GM12878 (cell line): Measurements from ENCODE around the gene COL9A3. TPM values are rescaled to one million over a fixed set of nuclear protein-coding genes. Genes with fewer than 3 reads are reported as not detected.

Source experiments
- ATAC-seq: fragments of 200-7000 bp; cut with Tn5 transposase; 3 replicates; pipeline ENCODE4 v1.9.1; 2020; ENCODE audit warnings: mild to moderate bottlenecking, moderate library complexity
- BruUV-seq: library from RNA; stranded (reverse); fragments of 400-500 nt; replicated peaks from 2 replicates; lab custom pipeline; 2021; lab: Mats Ljungman, UMichigan
- CTCF ChIA-PET: fragments of 300-600 bp; sonication (Branson Sonifier 250); formaldehyde crosslinking; extraction: SDS; loops from one replicate; lab custom pipeline; 2021; ENCODE audit warnings: inconsistent platforms; lab: Yijun Ruan, JAX
- POLR2A ChIA-PET: fragments of 350-600 bp; formaldehyde crosslinking; extraction: SDS; loops from one replicate; lab custom pipeline; 2021; ENCODE audit warnings: inconsistent platforms; lab: Charles Lee
- RAD21 ChIA-PET: fragments of 300-600 bp; sonication (Branson Sonifier 250); formaldehyde crosslinking; loops from one replicate; lab custom pipeline; 2023; ENCODE audit warnings: antibody characterized with exemption; ENCODE audit not compliant: unreplicated experiment; lab: Charles Lee
- SMC1A ChIA-PET: fragments of 300-600 bp; sonication (Branson Sonifier 250); formaldehyde crosslinking; loops from one replicate; lab custom pipeline; 2023; ENCODE audit not compliant: unreplicated experiment, uncharacterized antibody; lab: Charles Lee
- DNase-seq: peaks from one replicate; pipeline ENCODE4 v3.0.0-alpha.2; 2011; ENCODE audit warnings: low read depth, low spot score
- FAIRE-seq: peaks from 3 replicates; lab custom pipeline; 2011; peaks lifted over from hg19 to GRCh38; lab: Jason Lieb, UNC
- H2AFZ ChIP-seq: 2 replicates; pipeline ENCODE4 v1.6.0; 2011; ENCODE audit warnings: low read depth, low read length, control low read depth; ENCODE audit not compliant: control insufficient read depth
- H3K27ac ChIP-seq: 2 replicates; pipeline ENCODE4 v1.5.1; 2011; ENCODE audit warnings: control low read depth; ENCODE audit not compliant: control insufficient read depth, insufficient read depth
- H3K27me3 ChIP-seq, 2 experiments: replicated peaks in 1 of 2; 2 replicates each; pipeline versions ENCODE4 v1.6.0 to v1.6.1; 2011; ENCODE audit warnings: low read length in 1 of 2; ENCODE audit not compliant: control insufficient read depth in 2 of 2, insufficient read depth in 2 of 2
- H3K36me3 ChIP-seq, 2 experiments: 2 replicates each; pipeline ENCODE4 v1.5.1; 2011; ENCODE audit warnings: low read length in 1 of 2; ENCODE audit not compliant: control insufficient read depth in 2 of 2, insufficient read depth in 2 of 2
- H3K4me1 ChIP-seq: 2 replicates; pipeline ENCODE4 v1.6.1; 2011; ENCODE audit warnings: mild to moderate bottlenecking, low read length, moderate library complexity, mixed read lengths; ENCODE audit not compliant: control insufficient read depth, insufficient read depth
- H3K4me2 ChIP-seq: 2 replicates; pipeline ENCODE4 v1.6.0; 2011; ENCODE audit warnings: control low read depth; ENCODE audit not compliant: control insufficient read depth, insufficient read depth
- H3K4me3 ChIP-seq: fragments of 200-600 bp; sonication (generic); 2 replicates; pipeline ENCODE4 v1.5.1; 2016
- H3K79me2 ChIP-seq: 2 replicates; pipeline ENCODE4 v1.6.0; 2011; ENCODE audit warnings: low read length; ENCODE audit not compliant: control insufficient read depth, insufficient read depth
- H3K9ac ChIP-seq: 2 replicates; pipeline ENCODE4 v1.8.0; 2011; ENCODE audit warnings: low read length, control low read depth, mixed read lengths; ENCODE audit not compliant: control insufficient read depth, insufficient read depth
- H3K9me3 ChIP-seq: replicated peaks from 3 replicates; pipeline ENCODE4 v1.5.1; 2011; ENCODE audit warnings: mild to moderate bottlenecking, low read length; ENCODE audit not compliant: control insufficient read depth, insufficient read depth
- H4K20me1 ChIP-seq: 2 replicates; pipeline ENCODE4 v1.6.0; 2011; ENCODE audit not compliant: control insufficient read depth, insufficient read depth
- BCL11A ChIP-seq: IDR thresholded peaks from 2 replicates; pipeline ENCODE4 v1.6.1; 2011; ENCODE audit warnings: low read depth, low read length
- BHLHE40 ChIP-seq, 2 experiments: fragments of 450-650 bp in 1 of 2; IDR thresholded peaks; 2 replicates each; pipeline ENCODE4 v1.6.1; 2011 to 2017; ENCODE audit warnings: low read depth in 2 of 2, borderline replicate concordance in 1 of 2, improper control_type of control experiment in 1 of 2, low read length in 1 of 2, mild to moderate bottlenecking in 1 of 2
- CHD2 ChIP-seq: IDR thresholded peaks from 2 replicates; pipeline ENCODE4 v1.6.1; 2011; ENCODE audit warnings: low read depth, low read length, improper control_type of control experiment, borderline replicate concordance
- EGR1 ChIP-seq, 2 experiments: IDR thresholded peaks; 1 replicate in 1 of 2; 2 replicates in 1 of 2; pipeline ENCODE4 v1.6.1; 2011 to 2012; ENCODE audit warnings: low read depth in 2 of 2, low read length in 2 of 2, borderline replicate concordance in 1 of 2, mild to moderate bottlenecking in 1 of 2, moderate library complexity in 1 of 2
- GATAD2B ChIP-seq: fragments of 450-650 bp; conservative IDR thresholded peaks from 2 replicates; pipeline ENCODE4 v1.6.1; 2017; ENCODE audit warnings: low read depth, mild to moderate bottlenecking, moderate library complexity
- IKZF1 ChIP-seq: fragments of 450-650 bp; conservative IDR thresholded peaks from 2 replicates; pipeline ENCODE4 v1.6.1; 2017; ENCODE audit warnings: antibody characterized with exemption, mild to moderate bottlenecking
- IRF4 ChIP-seq: IDR thresholded peaks from 2 replicates; pipeline ENCODE4 v1.6.1; 2011; ENCODE audit warnings: low read depth, low read length
- LARP7 ChIP-seq: fragments of 450-650 bp; IDR thresholded peaks from 2 replicates; pipeline ENCODE4 v1.6.1; 2017; ENCODE audit warnings: mild to moderate bottlenecking
- MEF2B ChIP-seq: fragments of 450-650 bp; IDR thresholded peaks from 2 replicates; pipeline ENCODE4 v1.6.1; 2018; ENCODE audit warnings: mild to moderate bottlenecking, moderate library complexity; ENCODE audit not compliant: partially characterized antibody, poor library complexity, severe bottlenecking
- MXI1 ChIP-seq: fragments of 150-350 bp; IDR thresholded peaks from 2 replicates; pipeline ENCODE4 v1.6.1; 2011; ENCODE audit warnings: low read depth, mild to moderate bottlenecking, inconsistent platforms, low read length, improper control_type of control experiment
- NR2F1 ChIP-seq: fragments of 450-650 bp; conservative IDR thresholded peaks from 2 replicates; pipeline ENCODE4 v1.6.1; 2017; ENCODE audit warnings: mild to moderate bottlenecking
- POLR2A ChIP-seq: IDR thresholded peaks from 2 replicates; pipeline ENCODE4 v1.6.1; 2011; ENCODE audit warnings: low read depth, mild to moderate bottlenecking, low read length
- POLR2AphosphoS5 ChIP-seq: IDR thresholded peaks from 2 replicates; pipeline ENCODE4 v1.6.1; 2011; ENCODE audit warnings: mild to moderate bottlenecking, low read length, inconsistent platforms
- RBBP5 ChIP-seq: fragments of 200-600 bp; sonication (generic); conservative IDR thresholded peaks from 2 replicates; pipeline ENCODE4 v1.6.1; 2016
- SIN3A ChIP-seq: IDR thresholded peaks from 2 replicates; pipeline ENCODE4 v1.6.1; 2012; ENCODE audit warnings: low read depth, low read length, improper control_type of control experiment
- SMAD5 ChIP-seq: IDR thresholded peaks from 2 replicates; pipeline ENCODE4 v1.6.1; 2016; ENCODE audit warnings: antibody characterized with exemption, low read depth
- SPI1 ChIP-seq: IDR thresholded peaks from 2 replicates; pipeline ENCODE4 v1.6.1; 2011; ENCODE audit warnings: low read depth, mild to moderate bottlenecking, low read length, moderate library complexity, borderline replicate concordance; ENCODE audit not compliant: insufficient read depth
- TAF1 ChIP-seq: IDR thresholded peaks from 2 replicates; pipeline ENCODE4 v1.6.1; 2011; ENCODE audit warnings: mild to moderate bottlenecking, low read depth, low read length, borderline replicate concordance
- YY1 ChIP-seq: IDR thresholded peaks from 2 replicates; pipeline ENCODE4 v1.6.1; 2011; ENCODE audit warnings: low read depth, mild to moderate bottlenecking, low read length
- WGBS: methylation state at CpG from one replicate; pipeline ENCODE4 v1.1.6; 2016; ENCODE audit warnings: low lambda C conversion rate; ENCODE audit not compliant: insufficient replicate concordance, insufficient coverage; ENCODE audit errors: missing lambda C conversion rate; 5-methylcytosine and 5-hydroxymethylcytosine counted together
- in situ Hi-C: fragments of 300-500 bp; cut with MboI; formaldehyde crosslinking; loops from 9 replicates; pipeline ENCODE4 v1.14.3; 2018; ENCODE audit warnings: mixed read lengths
- intact Hi-C: fragments of 100-400 bp; cut with micrococcal nuclease; formaldehyde crosslinking; loops from one replicate; pipeline ENCODE4 v1.14.2; 2022; ENCODE audit not compliant: unreplicated experiment
- polyA plus RNA-seq, 11 experiments: library from polyadenylated mRNA; depleted of rRNA in 4 of 11; unstranded in 6 of 11; stranded (reverse) in 5 of 11; fragments of >200 nt; fragmentation: Nextera tagmentation in 4 of 11; fragmentation: Illumina TruSeq in 1 of 11; extraction: Ambion mirVana in 4 of 11; extraction: Trizol in 1 of 11; gene quantifications; 1 replicate in 1 of 11; 2 replicates in 10 of 11; pipeline versions ENCODE4 v1.2.1 to v1.2.3, GENCODE V29; 2011 to 2016; ENCODE audit warnings: inconsistent platforms in 2 of 11, missing spikeins in 2 of 11, low read depth in 1 of 11
- total RNA-seq, 4 experiments: library from RNA; depleted of rRNA in 3 of 4; stranded (reverse); fragments of >200 nt in 3 of 4; fragmentation: Illumina TruSeq in 1 of 4; extraction: Trizol in 1 of 4; gene quantifications; 2 replicates each; pipeline versions ENCODE4 v1.2.1 to v1.2.3, GENCODE V29; 2013 to 2021
- TF ChIP-seq, protein P1 (sequence below), 3 experiments: IDR thresholded peaks in 2 of 3; conservative IDR thresholded peaks in 1 of 3; 2 replicates each; pipeline ENCODE4 v1.5.1; 2011; ENCODE audit warnings: low read depth in 3 of 3, low read length in 3 of 3, mild to moderate bottlenecking in 3 of 3, control low read depth in 2 of 3, moderate library complexity in 2 of 3, inconsistent platforms in 1 of 3, mixed read lengths in 1 of 3; ENCODE audit not compliant: control insufficient read depth in 2 of 3, insufficient read depth in 1 of 3; ENCODE audit errors: extremely low read depth in 1 of 3
- TF ChIP-seq, protein P2 (sequence below): fragments of 450-650 bp; conservative IDR thresholded peaks from 2 replicates; pipeline ENCODE4 v1.6.1; 2017; ENCODE audit warnings: mild to moderate bottlenecking, moderate library complexity

Gene COL9A3
- total and polyA plus RNA-seq, 10 of the 15 experiments (the other 5 are each of a cell fraction or from before 2014, with no cell fraction given): 0.09 to 1.7 (median 0.63) TPM; not detected in 1

DNA sequence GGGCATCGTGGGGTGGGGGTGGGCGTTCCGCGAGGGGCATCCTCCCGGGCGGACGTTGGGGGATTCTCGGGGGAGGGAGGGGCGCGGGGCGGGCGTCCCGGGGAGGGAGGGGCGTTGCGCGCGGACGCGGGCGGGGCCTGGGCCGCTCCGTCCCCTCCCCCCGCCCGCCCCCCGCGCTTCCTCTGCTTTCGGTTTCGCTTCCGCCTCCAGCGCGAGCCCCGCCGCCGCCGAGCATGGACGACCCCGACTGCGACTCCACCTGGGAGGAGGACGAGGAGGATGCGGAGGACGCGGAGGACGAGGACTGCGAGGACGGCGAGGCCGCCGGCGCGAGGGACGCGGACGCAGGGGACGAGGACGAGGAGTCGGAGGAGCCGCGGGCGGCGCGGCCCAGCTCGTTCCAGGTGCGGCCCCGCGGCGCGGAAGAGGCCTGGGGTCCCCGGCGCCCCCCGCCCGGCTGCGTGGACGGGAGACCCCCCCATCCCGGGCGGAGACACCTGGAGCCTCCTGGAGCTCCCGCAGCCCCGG is 12.2 kb upstream of the COL9A3 start, which contains the start of gene OGFR:
OGFR (plus strand) TSS at position 209 of the 528 bp plus-strand sequence; CDS start at position 234, 25 bp downstream.
- DNase-seq (no peak), ATAC-seq (peak; percentile 58), FAIRE-seq (no peak)
- Histone ChIP-seq H3K4me1 (peaks cover 18% of the 10 kb centered on the region), H3K9ac (peak within 1 kb of the TSS; percentile 86), H2AFZ (peak within 1 kb of the TSS; percentile 85), H3K79me2 (peaks cover 25% of the 10 kb centered on the region), H3K27ac (peak within 1 kb of the TSS; percentile 66), H3K36me3 (peaks cover 10 to 17% of the 10 kb centered on the region in 2 experiments; a peak in 3 of 4 replicates), H4K20me1 (no peaks in the 10 kb centered on the region), H3K27me3 (no peaks in the 10 kb centered on the region), H3K4me2 (peak within 1 kb of the TSS; percentile 92), H3K9me3 (no peaks in the 10 kb centered on the region), H3K4me3 (peak within 1 kb of the TSS; percentile 96)
- in situ Hi-C loops: no loop called here
- WGBS: 2% methylated on average over 23 of the region's 77 CpGs
- ChIA-PET CTCF (interaction anchor here (0.6 to 4.4 kb wide), 2 partner anchors 9 to 305 kb away, joined by 3 to 43 read pairs; partner anchors contain the start of gene MRGBP), POLR2A (interaction anchor here (0.9 to 2.0 kb wide), 3 partner anchors 8 to 13 kb away, joined by 4 to 11 read pairs (median 6); partner anchors contain the start of gene MRGBP), SMC1A (no interaction called here), RAD21 (interaction anchor here (0.6 to 1.0 kb wide), 2 partner anchors 11 to 418 kb away, joined by 3 to 9 read pairs; partner anchors contain the start of gene RPS21)
- intact Hi-C loops: loop anchor here (5.0 kb wide), 2 partner anchors 152 to 302 kb away; no protein-coding TSS in a partner anchor
- no TSS peak for BruUV-seq
- TF ChIP-seq LARP7 (peak; percentile 74), NR2F1 (peak; percentile 24; the same call in 1 of the 2 replicates), EGR1 (IDR thresholded peaks at IDR 0.05; ENCODE audit: borderline replicate concordance in 1 of 2, low read depth in 2 of 2, low read length in 2 of 2) (peak in 1 of 2 experiments; percentile 61; a peak in 1 of 3 replicates), IRF4 (no peak), POLR2AphosphoS5 (peak; percentile 54; the same call in 1 of the 2 replicates), SMAD5 (no peak), POLR2A (peak; percentile 93), CHD2 (no peak), MEF2B (no peak), SPI1 (peak; percentile 65), SIN3A (peak; percentile 34; the same call in 1 of the 2 replicates), MXI1 (peak; percentile 42; the same call in 1 of the 2 replicates), YY1 (peak; percentile 62), BHLHE40 (IDR thresholded peaks at IDR 0.05; ENCODE audit: borderline replicate concordance in 1 of 2, low read depth in 2 of 2, low read length in 1 of 2) (0 out of 4 replicates have a peak, but pooled peaks of 1 of the 2 experiments have one; percentile 32), TAF1 (0 out of 2 replicates have a peak, but pooled peaks have one; percentile 29), BCL11A (no peak), IKZF1 (peak; percentile 74), GATAD2B (peak; percentile 77), RBBP5 (no peak)
- TF ChIP-seq, protein P1, sequence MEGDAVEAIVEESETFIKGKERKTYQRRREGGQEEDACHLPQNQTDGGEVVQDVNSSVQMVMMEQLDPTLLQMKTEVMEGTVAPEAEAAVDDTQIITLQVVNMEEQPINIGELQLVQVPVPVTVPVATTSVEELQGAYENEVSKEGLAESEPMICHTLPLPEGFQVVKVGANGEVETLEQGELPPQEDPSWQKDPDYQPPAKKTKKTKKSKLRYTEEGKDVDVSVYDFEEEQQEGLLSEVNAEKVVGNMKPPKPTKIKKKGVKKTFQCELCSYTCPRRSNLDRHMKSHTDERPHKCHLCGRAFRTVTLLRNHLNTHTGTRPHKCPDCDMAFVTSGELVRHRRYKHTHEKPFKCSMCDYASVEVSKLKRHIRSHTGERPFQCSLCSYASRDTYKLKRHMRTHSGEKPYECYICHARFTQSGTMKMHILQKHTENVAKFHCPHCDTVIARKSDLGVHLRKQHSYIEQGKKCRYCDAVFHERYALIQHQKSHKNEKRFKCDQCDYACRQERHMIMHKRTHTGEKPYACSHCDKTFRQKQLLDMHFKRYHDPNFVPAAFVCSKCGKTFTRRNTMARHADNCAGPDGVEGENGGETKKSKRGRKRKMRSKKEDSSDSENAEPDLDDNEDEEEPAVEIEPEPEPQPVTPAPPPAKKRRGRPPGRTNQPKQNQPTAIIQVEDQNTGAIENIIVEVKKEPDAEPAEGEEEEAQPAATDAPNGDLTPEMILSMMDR (IDR thresholded peaks at IDR 0.05 in 2 of 3, conservative IDR thresholded peaks at IDR 0.05 in 1 of 3; ENCODE audit: control insufficient read depth in 2 of 3, extremely low read depth in 1 of 3, insufficient read depth in 1 of 3, low read depth in 3 of 3, low read length in 3 of 3): no peak
- TF ChIP-seq, protein P2, sequence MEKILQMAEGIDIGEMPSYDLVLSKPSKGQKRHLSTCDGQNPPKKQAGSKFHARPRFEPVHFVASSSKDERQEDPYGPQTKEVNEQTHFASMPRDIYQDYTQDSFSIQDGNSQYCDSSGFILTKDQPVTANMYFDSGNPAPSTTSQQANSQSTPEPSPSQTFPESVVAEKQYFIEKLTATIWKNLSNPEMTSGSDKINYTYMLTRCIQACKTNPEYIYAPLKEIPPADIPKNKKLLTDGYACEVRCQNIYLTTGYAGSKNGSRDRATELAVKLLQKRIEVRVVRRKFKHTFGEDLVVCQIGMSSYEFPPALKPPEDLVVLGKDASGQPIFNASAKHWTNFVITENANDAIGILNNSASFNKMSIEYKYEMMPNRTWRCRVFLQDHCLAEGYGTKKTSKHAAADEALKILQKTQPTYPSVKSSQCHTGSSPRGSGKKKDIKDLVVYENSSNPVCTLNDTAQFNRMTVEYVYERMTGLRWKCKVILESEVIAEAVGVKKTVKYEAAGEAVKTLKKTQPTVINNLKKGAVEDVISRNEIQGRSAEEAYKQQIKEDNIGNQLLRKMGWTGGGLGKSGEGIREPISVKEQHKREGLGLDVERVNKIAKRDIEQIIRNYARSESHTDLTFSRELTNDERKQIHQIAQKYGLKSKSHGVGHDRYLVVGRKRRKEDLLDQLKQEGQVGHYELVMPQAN: peak; percentile 71; the same call in 1 of the 2 replicates
